ENCODE results near the gene ZMIZ1.
"Not testable (repeated sequence)": the region's sequence is repeated elsewhere in the genome, so short reads cannot be mapped to it uniquely, and the experiment has no call there.

Gene ZMIZ1

GRCh38 chr10:79335094-79335469 is 266.3 kb downstream of the ZMIZ1 start:
- TF ChIP-seq CTCF (IDR thresholded peaks at IDR 0.05), result no peak
- no peak for TF ChIP-seq ZFX (IDR thresholded peaks at IDR 0.05; ENCODE audit: borderline replicate concordance)

GRCh38 chr10:79335470-79336235 is 266.9 kb downstream of the ZMIZ1 start:
- TF ChIP-seq ZFX (IDR thresholded peaks at IDR 0.05; ENCODE audit: borderline replicate concordance) (no peak), CTCF (IDR thresholded peaks at IDR 0.05) (no peak)
- H3K27ac ChIP-seq, result no peak overlapping the region

More at GRCh38 chr10:79335094-79335469, 266.3 kb downstream of the ZMIZ1 start:
- H3K27ac ChIP-seq, result no peak overlapping the region

GRCh38 chr10:79336276-79336675 is 267.5 kb downstream of the ZMIZ1 start:
- TF ChIP-seq ZFX (IDR thresholded peaks at IDR 0.05; ENCODE audit: borderline replicate concordance) (no peak), CTCF (IDR thresholded peaks at IDR 0.05) (no peak)
- no peak overlapping the region for H3K27ac ChIP-seq

GRCh38 chr10:79336739-79337138 is 268.0 kb downstream of the ZMIZ1 start:
- TF ChIP-seq ZFX (IDR thresholded peaks at IDR 0.05; ENCODE audit: borderline replicate concordance) (no peak), CTCF (IDR thresholded peaks at IDR 0.05) (no peak)
- H3K27ac ChIP-seq, result no peak overlapping the region

GRCh38 chr10:79337783-79338469 is 269.2 kb downstream of the ZMIZ1 start:
- not testable (repeated sequence) for H3K27ac ChIP-seq

GRCh38 chr10:79339266-79339665 is 270.5 kb downstream of the ZMIZ1 start:
- no peak overlapping the region for H3K27ac ChIP-seq
- TF ChIP-seq CTCF (IDR thresholded peaks at IDR 0.05) (no peak), ZFX (IDR thresholded peaks at IDR 0.05; ENCODE audit: borderline replicate concordance) (no peak)

- no peak overlapping the region for H3K27ac ChIP-seq
- TF ChIP-seq CTCF (IDR thresholded peaks at IDR 0.05) (no peak), ZFX (IDR thresholded peaks at IDR 0.05; ENCODE audit: borderline replicate concordance) (no peak)
Observed at GRCh38 chr10:79340646-79341244, 272.0 kb downstream of the ZMIZ1 start.
